HEK293 (cell line): Measurements from ENCODE around the gene TCF15.

Experiments
- CTCF ChIA-PET: fragments of 350-600 bp; formaldehyde crosslinking; extraction: SDS; loops from one replicate; lab custom pipeline; 2021; ENCODE audit warnings: antibody characterized with exemption; lab: Yijun Ruan, JAX
- POLR2A ChIA-PET: fragments of 300-600 bp; formaldehyde crosslinking; extraction: SDS; loops from one replicate; lab custom pipeline; 2020; ENCODE audit warnings: antibody characterized with exemption, inconsistent platforms; lab: Yijun Ruan, JAX
- H3K27ac ChIP-seq: fragments of 200-500 bp; sonication (Bioruptor generic); 2 replicates; pipeline ENCODE4 v1.5.1; 2014; ENCODE audit warnings: low read depth, low read length, control low read depth, inconsistent platforms; ENCODE audit errors: extremely low read depth
- H3K36me3 ChIP-seq, 2 experiments: fragments of 200-500 bp in 1 of 2; sonication (Bioruptor generic) in 1 of 2; 1 replicate in 1 of 2; 2 replicates in 1 of 2; pipeline ENCODE4 v1.5.1; 2014 to 2017; ENCODE audit warnings: inconsistent platforms in 2 of 2, low read length in 2 of 2; ENCODE audit not compliant: control insufficient read depth in 2 of 2, insufficient read depth in 1 of 2
- H3K4me1 ChIP-seq: fragments of 200-500 bp; sonication (Bioruptor generic); 2 replicates; pipeline ENCODE4 v1.5.1; 2014; ENCODE audit warnings: mild to moderate bottlenecking, low read length, inconsistent platforms; ENCODE audit not compliant: control insufficient read depth, insufficient read depth
- H3K4me3 ChIP-seq: 2 replicates; pipeline ENCODE4 v1.5.1; 2011; ENCODE audit warnings: low read depth, mild to moderate bottlenecking, control low read depth, low read length, moderate library complexity
- H3K9me3 ChIP-seq: fragments of 200-500 bp; sonication (Bioruptor generic); 2 replicates; pipeline ENCODE4 v1.5.1; 2014; ENCODE audit warnings: low read depth, low read length, inconsistent platforms; ENCODE audit not compliant: control insufficient read depth, insufficient read depth
- GLI4 ChIP-seq: fragments of 450-650 bp; formaldehyde crosslinking; IDR thresholded peaks from 2 replicates; pipeline ENCODE4 v1.5.1; 2016; ENCODE audit warnings: missing biosample characterization, missing genetic modification characterization
- GLIS1 ChIP-seq: fragments of 450-650 bp; formaldehyde crosslinking; IDR thresholded peaks from 2 replicates; pipeline ENCODE4 v1.5.1; 2016; ENCODE audit warnings: missing biosample characterization, missing genetic modification characterization
- ZBTB48 ChIP-seq: fragments of 450-650 bp; formaldehyde crosslinking; IDR thresholded peaks from 2 replicates; pipeline ENCODE4 v1.5.1; 2016; ENCODE audit warnings: missing biosample characterization, missing genetic modification characterization
- ZIC2 ChIP-seq: fragments of 450-650 bp; formaldehyde crosslinking; IDR thresholded peaks from 2 replicates; pipeline ENCODE4 v1.5.1; 2016; ENCODE audit warnings: missing biosample characterization, missing genetic modification characterization
- ZNF112 ChIP-seq: fragments of 450-650 bp; formaldehyde crosslinking; IDR thresholded peaks from 2 replicates; pipeline ENCODE4 v1.5.0; 2017; ENCODE audit warnings: missing biosample characterization, missing genetic modification characterization
- ZNF174 ChIP-seq: fragments of 450-650 bp; formaldehyde crosslinking; IDR thresholded peaks from 2 replicates; pipeline ENCODE4 v1.5.0; 2017; ENCODE audit warnings: missing biosample characterization, mild to moderate bottlenecking, missing genetic modification characterization
- ZNF214 ChIP-seq: fragments of 450-650 bp; formaldehyde crosslinking; IDR thresholded peaks from 2 replicates; pipeline ENCODE4 v1.5.1; 2017; ENCODE audit warnings: missing biosample characterization, mild to moderate bottlenecking, missing genetic modification characterization, borderline replicate concordance
- ZNF24 ChIP-seq: fragments of 450-650 bp; formaldehyde crosslinking; IDR thresholded peaks from 2 replicates; pipeline ENCODE4 v1.5.1; 2016; ENCODE audit warnings: missing biosample characterization, missing genetic modification characterization
- ZNF280D ChIP-seq: fragments of 450-650 bp; formaldehyde crosslinking; IDR thresholded peaks from 2 replicates; pipeline ENCODE4 v1.5.1; 2016; ENCODE audit warnings: missing biosample characterization, missing genetic modification characterization
- ZNF501 ChIP-seq: fragments of 450-650 bp; formaldehyde crosslinking; IDR thresholded peaks from 2 replicates; pipeline ENCODE4 v1.5.1; 2016; ENCODE audit warnings: missing biosample characterization, missing genetic modification characterization
- ZNF555 ChIP-seq: fragments of 450-650 bp; formaldehyde crosslinking; conservative IDR thresholded peaks from 2 replicates; pipeline ENCODE4 v1.5.1; 2017; ENCODE audit warnings: missing biosample characterization, mild to moderate bottlenecking, missing genetic modification characterization, inconsistent platforms
- ZNF561 ChIP-seq: fragments of 450-650 bp; IDR thresholded peaks from 2 replicates; pipeline ENCODE4 v1.5.1; 2018; ENCODE audit warnings: missing biosample characterization, missing genetic modification characterization, borderline replicate concordance
- ZNF585B ChIP-seq: fragments of 450-650 bp; formaldehyde crosslinking; IDR thresholded peaks from 2 replicates; pipeline ENCODE4 v1.5.1; 2016; ENCODE audit warnings: missing biosample characterization, missing genetic modification characterization
- ZNF600 ChIP-seq: fragments of 450-650 bp; formaldehyde crosslinking; IDR thresholded peaks from 2 replicates; pipeline ENCODE4 v1.5.1; 2016; ENCODE audit warnings: missing biosample characterization, missing genetic modification characterization
- ZNF704 ChIP-seq: fragments of 450-650 bp; formaldehyde crosslinking; IDR thresholded peaks from 2 replicates; pipeline ENCODE4 v1.5.1; 2016; ENCODE audit warnings: missing biosample characterization, missing genetic modification characterization
- ZSCAN23 ChIP-seq: fragments of 450-650 bp; formaldehyde crosslinking; IDR thresholded peaks from 2 replicates; pipeline ENCODE4 v1.5.1; 2016; ENCODE audit warnings: missing biosample characterization, missing genetic modification characterization
- TF ChIP-seq, protein P1 (sequence below): fragments of 450-650 bp; formaldehyde crosslinking; IDR thresholded peaks from 2 replicates; pipeline ENCODE4 v1.5.1; 2016; ENCODE audit warnings: missing biosample characterization, missing genetic modification characterization, borderline replicate concordance

The TCF15 gene

DNA sequence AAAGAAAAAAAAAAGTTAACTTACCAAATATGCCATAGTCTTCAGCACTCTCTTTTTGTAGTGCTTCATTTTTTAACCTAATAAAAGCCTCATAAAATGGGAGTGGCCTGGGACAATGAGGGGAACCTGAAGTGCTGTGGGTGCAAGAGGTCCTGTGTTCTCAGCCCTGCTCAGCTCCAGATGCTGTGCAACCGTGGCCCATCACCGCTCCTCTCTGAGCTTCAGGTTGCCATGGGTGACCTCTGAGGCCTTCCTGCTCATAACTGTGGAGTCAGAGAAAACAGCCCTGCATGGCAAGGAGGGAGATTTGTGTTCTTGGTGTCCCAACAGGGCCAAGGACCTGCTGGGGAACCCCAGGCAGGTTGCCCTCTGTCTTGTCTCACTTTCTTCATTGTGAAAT, 10.0 kb downstream of the TCF15 start:
- Histone ChIP-seq H3K4me3 (no peak overlapping the region), H3K4me1 (no peaks in the 10 kb centered on the region), H3K36me3 (no peaks in the 10 kb centered on the region), H3K9me3 (no peaks in the 10 kb centered on the region), H3K27ac (no peak overlapping the region)
- POLR2A ChIA-PET, result no interaction called here
- TF ChIP-seq ZNF112 (tag by site-specific recombination) (no peak), ZNF555 (tag by site-specific recombination) (no peak), ZBTB48 (tag by site-specific recombination) (no peak), ZNF501 (tag by site-specific recombination) (no peak), GLIS1 (no peak), ZNF280D (no peak), ZNF174 (no peak), ZNF561 (tag by site-specific recombination) (no peak), ZNF214 (no peak), GLI4 (tag by site-specific recombination) (no peak), ZSCAN23 (tag by site-specific recombination) (no peak), ZNF585B (no peak)
- CTCF ChIA-PET, result interaction anchor here (0.6 to 0.7 kb wide), 2 partner anchors 540 to 910 kb away, joined by 3 to 4 read pairs; no protein-coding TSS in a partner anchor

DNA sequence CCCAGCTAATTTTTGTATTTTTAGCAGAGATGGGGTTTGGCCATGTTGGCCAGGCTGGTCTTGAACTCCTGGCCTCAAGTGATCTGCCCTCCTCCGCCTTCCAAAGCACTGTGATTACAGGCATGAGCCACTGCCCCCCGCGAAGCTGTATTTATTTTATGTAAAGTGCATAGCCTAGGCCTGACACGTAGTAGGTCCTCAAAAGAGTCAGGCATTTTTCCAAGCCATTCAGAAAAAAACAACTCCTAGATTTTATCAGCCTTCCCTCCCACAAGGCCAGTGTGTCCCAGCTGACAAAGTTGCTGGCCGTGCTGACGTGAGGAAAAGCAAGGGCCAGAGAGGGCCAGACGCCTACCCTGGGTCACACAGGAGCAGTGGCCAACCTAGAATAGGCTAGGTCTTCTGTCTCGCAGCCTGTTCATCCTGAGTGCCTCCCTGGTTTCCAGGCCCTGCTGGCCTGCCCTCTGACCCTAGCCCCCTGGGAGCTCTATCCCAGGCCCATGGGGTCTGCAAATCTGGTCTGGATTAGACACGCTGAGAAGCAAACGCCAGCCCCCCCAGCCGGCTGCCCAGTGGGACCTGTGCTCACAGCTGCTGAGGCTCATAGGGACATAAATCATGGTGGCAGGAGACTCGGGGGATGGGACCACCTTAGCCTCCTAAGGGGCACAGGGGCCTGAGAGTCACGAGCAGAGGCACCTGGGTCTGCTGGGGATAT, 11.8 kb downstream of the TCF15 start:
- TF ChIP-seq ZNF24 (no peak), ZIC2 (tag by site-specific recombination) (peak; percentile 64), GLIS1 (peak; percentile 64)
- TF ChIP-seq, all 188 proteins: peak for 2
- CTCF ChIA-PET, result interaction anchor here (0.6 to 2.3 kb wide), 5 partner anchors 12 to 409 kb away, joined by 3 to 7 read pairs (median 4); partner anchors contain the start of gene DEFB128
- POLR2A ChIA-PET, result no interaction called here
- H3K9me3 ChIP-seq, result no peaks in the 10 kb centered on the region
- no peak overlapping the region for H3K27ac ChIP-seq
- no peak overlapping the region for H3K4me3 ChIP-seq
- H3K4me1 ChIP-seq, result no peaks in the 10 kb centered on the region
- H3K36me3 ChIP-seq, result no peaks in the 10 kb centered on the region

GRCh38 chr20:597560-597959, 12.5 kb downstream of the TCF15 start:
- H3K4me1 ChIP-seq, result no peaks in the 10 kb centered on the region
- ChIA-PET POLR2A (no interaction called here), CTCF (interaction anchor here (0.7 to 2.3 kb wide), 3 partner anchors 36 to 124 kb away, joined by 4 to 7 read pairs (median 5); no protein-coding TSS in a partner anchor)
- no peak overlapping the region for H3K4me3 ChIP-seq
- TF ChIP-seq GLIS1 (peak; percentile 1; the same call in 1 of the 2 replicates), ZNF600 (no peak), ZNF704 (tag by site-specific recombination) (no peak)
- TF ChIP-seq, protein P1, sequence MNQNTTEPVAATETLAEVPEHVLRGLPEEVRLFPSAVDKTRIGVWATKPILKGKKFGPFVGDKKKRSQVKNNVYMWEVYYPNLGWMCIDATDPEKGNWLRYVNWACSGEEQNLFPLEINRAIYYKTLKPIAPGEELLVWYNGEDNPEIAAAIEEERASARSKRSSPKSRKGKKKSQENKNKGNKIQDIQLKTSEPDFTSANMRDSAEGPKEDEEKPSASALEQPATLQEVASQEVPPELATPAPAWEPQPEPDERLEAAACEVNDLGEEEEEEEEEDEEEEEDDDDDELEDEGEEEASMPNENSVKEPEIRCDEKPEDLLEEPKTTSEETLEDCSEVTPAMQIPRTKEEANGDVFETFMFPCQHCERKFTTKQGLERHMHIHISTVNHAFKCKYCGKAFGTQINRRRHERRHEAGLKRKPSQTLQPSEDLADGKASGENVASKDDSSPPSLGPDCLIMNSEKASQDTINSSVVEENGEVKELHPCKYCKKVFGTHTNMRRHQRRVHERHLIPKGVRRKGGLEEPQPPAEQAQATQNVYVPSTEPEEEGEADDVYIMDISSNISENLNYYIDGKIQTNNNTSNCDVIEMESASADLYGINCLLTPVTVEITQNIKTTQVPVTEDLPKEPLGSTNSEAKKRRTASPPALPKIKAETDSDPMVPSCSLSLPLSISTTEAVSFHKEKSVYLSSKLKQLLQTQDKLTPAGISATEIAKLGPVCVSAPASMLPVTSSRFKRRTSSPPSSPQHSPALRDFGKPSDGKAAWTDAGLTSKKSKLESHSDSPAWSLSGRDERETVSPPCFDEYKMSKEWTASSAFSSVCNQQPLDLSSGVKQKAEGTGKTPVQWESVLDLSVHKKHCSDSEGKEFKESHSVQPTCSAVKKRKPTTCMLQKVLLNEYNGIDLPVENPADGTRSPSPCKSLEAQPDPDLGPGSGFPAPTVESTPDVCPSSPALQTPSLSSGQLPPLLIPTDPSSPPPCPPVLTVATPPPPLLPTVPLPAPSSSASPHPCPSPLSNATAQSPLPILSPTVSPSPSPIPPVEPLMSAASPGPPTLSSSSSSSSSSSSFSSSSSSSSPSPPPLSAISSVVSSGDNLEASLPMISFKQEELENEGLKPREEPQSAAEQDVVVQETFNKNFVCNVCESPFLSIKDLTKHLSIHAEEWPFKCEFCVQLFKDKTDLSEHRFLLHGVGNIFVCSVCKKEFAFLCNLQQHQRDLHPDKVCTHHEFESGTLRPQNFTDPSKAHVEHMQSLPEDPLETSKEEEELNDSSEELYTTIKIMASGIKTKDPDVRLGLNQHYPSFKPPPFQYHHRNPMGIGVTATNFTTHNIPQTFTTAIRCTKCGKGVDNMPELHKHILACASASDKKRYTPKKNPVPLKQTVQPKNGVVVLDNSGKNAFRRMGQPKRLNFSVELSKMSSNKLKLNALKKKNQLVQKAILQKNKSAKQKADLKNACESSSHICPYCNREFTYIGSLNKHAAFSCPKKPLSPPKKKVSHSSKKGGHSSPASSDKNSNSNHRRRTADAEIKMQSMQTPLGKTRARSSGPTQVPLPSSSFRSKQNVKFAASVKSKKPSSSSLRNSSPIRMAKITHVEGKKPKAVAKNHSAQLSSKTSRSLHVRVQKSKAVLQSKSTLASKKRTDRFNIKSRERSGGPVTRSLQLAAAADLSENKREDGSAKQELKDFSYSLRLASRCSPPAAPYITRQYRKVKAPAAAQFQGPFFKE (tag by site-specific recombination), result no peak
- H3K9me3 ChIP-seq, result no peaks in the 10 kb centered on the region
- H3K27ac ChIP-seq, result no peak overlapping the region
- H3K36me3 ChIP-seq, result no peaks in the 10 kb centered on the region
